ENCODE results near the gene SLC17A8.

SLC17A8 gene

GRCh38 chr12:100346660-100347059, 10.2 kb upstream of the SLC17A8 start:
- DNase-seq (ENCODE audit: low read depth), result peak; percentile 24
- no peak overlapping the region for H3K4me3 ChIP-seq (replicated peaks; ENCODE audit: low read depth, low read length)

GRCh38 chr12:100348657-100349454, 8.0 kb upstream of the SLC17A8 start:
- peak; percentile 19 for TF ChIP-seq CTCF (IDR thresholded peaks at IDR 0.05; ENCODE audit: low read length, missing control alignments)

More at GRCh38 chr12:100346660-100347059, 10.2 kb upstream of the SLC17A8 start:
- no peak for TF ChIP-seq CTCF (IDR thresholded peaks at IDR 0.05; ENCODE audit: low read length, missing control alignments)

GRCh38 chr12:100359248-100359647, 2.4 kb downstream of the SLC17A8 start:
- H3K4me3 ChIP-seq (replicated peaks; ENCODE audit: low read depth, low read length), result no peak overlapping the region
- no peak for TF ChIP-seq CTCF (IDR thresholded peaks at IDR 0.05; ENCODE audit: low read length, missing control alignments)
- no peak for DNase-seq (ENCODE audit: low read depth)

More at GRCh38 chr12:100348657-100349454, 8.0 kb upstream of the SLC17A8 start:
- peak; percentile 48 for DNase-seq (ENCODE audit: low read depth)
- no peak overlapping the region for H3K4me3 ChIP-seq (replicated peaks; ENCODE audit: low read depth, low read length)

- peak; percentile 10 for DNase-seq (ENCODE audit: low read depth)
- no peak for TF ChIP-seq CTCF (IDR thresholded peaks at IDR 0.05; ENCODE audit: low read length, missing control alignments)
Observed at GRCh38 chr12:100359822-100360221, 2.9 kb downstream of the SLC17A8 start.

GRCh38 chr12:100360450-100360849, 3.6 kb downstream of the SLC17A8 start:
- TF ChIP-seq CTCF (IDR thresholded peaks at IDR 0.05; ENCODE audit: low read length, missing control alignments), result no peak
- no peak for DNase-seq (ENCODE audit: low read depth)
- H3K4me3 ChIP-seq (replicated peaks; ENCODE audit: low read depth, low read length), result no peak overlapping the region

More at GRCh38 chr12:100359822-100360221, 2.9 kb downstream of the SLC17A8 start:
- H3K4me3 ChIP-seq (replicated peaks; ENCODE audit: low read depth, low read length), result no peak overlapping the region

- no peak for DNase-seq (ENCODE audit: low read depth)
- no peak for TF ChIP-seq CTCF (IDR thresholded peaks at IDR 0.05; ENCODE audit: low read length, missing control alignments)
- no peak overlapping the region for H3K4me3 ChIP-seq (replicated peaks; ENCODE audit: low read depth, low read length)
Observed at GRCh38 chr12:100364324-100364723, 7.5 kb downstream of the SLC17A8 start.

- DNase-seq (ENCODE audit: low read depth), result no peak
- TF ChIP-seq CTCF (IDR thresholded peaks at IDR 0.05; ENCODE audit: low read length, missing control alignments), result no peak
- no peak overlapping the region for H3K4me3 ChIP-seq (replicated peaks; ENCODE audit: low read depth, low read length)
Observed at GRCh38 chr12:100365411-100365810, 8.5 kb downstream of the SLC17A8 start.

All from fibroblast of pulmonary artery (primary cell).